ENCODE data around the gene PSMD13.
"Not testable (repeated sequence)": the region's sequence is repeated elsewhere in the genome, so short reads cannot be mapped to it uniquely, and the experiment has no call there.

PSMD13 gene

GRCh38 chr11:285021-285893 lies 48.5 kb downstream of the PSMD13 start:
- no peak overlapping the region for H3K27ac Mint-ChIP-seq
- H3K4me1 Mint-ChIP-seq (ENCODE audit: low read depth): peaks cover 32% of the 10 kb centered on the region
- H3K4me3 Mint-ChIP-seq: no peak overlapping the region
- no peak for DNase-seq (ENCODE audit: low spot score)
- H3K9me3 Mint-ChIP-seq: no peaks in the 10 kb centered on the region
- H3K27me3 Mint-ChIP-seq (ENCODE audit: low read depth): peaks cover 37% of the 10 kb centered on the region
- H3K36me3 Mint-ChIP-seq (ENCODE audit: low read depth): peaks cover 19% of the 10 kb centered on the region

DNA sequence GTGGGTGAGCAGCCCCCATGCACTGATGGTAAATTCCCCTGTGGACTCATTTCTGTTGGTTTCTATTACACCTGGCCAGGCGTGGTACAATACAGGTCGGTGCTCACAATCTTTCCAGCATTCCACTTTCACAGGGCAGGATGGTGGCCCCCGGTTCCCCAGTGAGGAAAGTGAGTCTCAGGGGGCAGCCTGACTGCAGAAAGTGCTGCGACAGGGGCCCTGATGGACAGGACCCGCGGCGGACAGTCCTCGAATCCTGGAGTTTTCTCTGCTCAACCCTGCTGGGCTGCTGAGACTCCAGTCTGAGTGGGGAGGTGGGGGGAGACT lies 49.1 kb downstream of the PSMD13 start:
- H3K27me3 Mint-ChIP-seq (ENCODE audit: low read depth): peaks cover 35% of the 10 kb centered on the region
- peaks cover 20% of the 10 kb centered on the region for H3K36me3 Mint-ChIP-seq (ENCODE audit: low read depth)
- no peak overlapping the region for H3K4me3 Mint-ChIP-seq
- peaks cover 30% of the 10 kb centered on the region for H3K4me1 Mint-ChIP-seq (ENCODE audit: low read depth)
- H3K9me3 Mint-ChIP-seq: no peaks in the 10 kb centered on the region
- no peak for DNase-seq (ENCODE audit: low spot score)
- no peak overlapping the region for H3K27ac Mint-ChIP-seq

- not testable (repeated sequence) for DNase-seq (ENCODE audit: low spot score); H3K9me3 Mint-ChIP-seq
- Mint-ChIP-seq H3K4me3 (peak overlapping the region; percentile 96), H3K4me1 (ENCODE audit: low read depth) (peaks cover 26% of the 10 kb centered on the region), H3K27ac (peak overlapping the region; percentile 86), H3K27me3 (ENCODE audit: low read depth) (peaks cover 22% of the 10 kb centered on the region), H3K36me3 (ENCODE audit: low read depth) (peaks cover 18% of the 10 kb centered on the region)
Measured at GRCh38 chr11:286977-287820, 50.4 kb downstream of the PSMD13 start.

DNA sequence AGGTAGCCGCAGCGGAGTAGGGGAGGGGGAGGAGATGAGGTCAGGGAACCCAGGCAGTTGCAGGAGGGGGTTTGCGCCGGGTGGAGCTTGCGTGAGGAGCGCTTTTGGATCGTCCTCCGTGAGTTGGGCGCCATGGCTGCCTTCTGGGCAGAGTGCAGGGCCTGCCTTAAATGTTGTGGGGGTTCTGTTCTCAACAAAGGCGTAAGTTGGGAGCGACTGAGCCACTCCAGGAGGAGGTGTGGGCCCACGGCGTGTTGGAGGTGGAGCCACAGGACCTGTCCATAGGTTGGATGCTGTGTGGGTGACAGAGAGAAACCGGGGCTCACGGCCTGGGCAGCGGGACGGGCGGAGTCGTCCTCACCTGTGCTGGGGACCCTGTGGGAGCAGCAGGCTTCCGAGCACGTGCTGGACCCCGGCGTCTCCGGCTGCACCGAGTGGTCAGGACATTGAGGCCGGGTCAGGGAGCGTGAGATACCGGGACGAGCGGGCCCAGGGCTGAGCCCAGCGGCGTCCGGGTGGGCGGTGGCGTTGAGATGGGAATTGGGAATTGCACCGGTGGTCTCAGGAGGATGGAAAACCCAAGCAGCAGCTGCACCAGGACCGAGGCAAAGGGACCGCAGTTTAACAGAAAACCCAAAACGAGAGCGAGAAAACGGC lies 51.2 kb downstream of the PSMD13 start:
- Mint-ChIP-seq H3K36me3 (ENCODE audit: low read depth) (peaks cover 12% of the 10 kb centered on the region), H3K4me3 (peak overlapping the region; percentile 96), H3K9me3 (no peaks in the 10 kb centered on the region), H3K27ac (peak overlapping the region; percentile 86), H3K4me1 (ENCODE audit: low read depth) (peaks cover 19% of the 10 kb centered on the region), H3K27me3 (ENCODE audit: low read depth) (peaks cover 15% of the 10 kb centered on the region)
- DNase-seq (ENCODE audit: low spot score): peak; percentile 24

GRCh38 chr11:288478-289397 lies 52.0 kb downstream of the PSMD13 start, which contains the start of gene PGGHG:
Gene PGGHG (plus strand): TSS chr11:289126. CDS start chr11:289817, 691 bp downstream.
- DNase-seq (ENCODE audit: low spot score): peak; percentile 56
- Mint-ChIP-seq H3K4me1 (ENCODE audit: low read depth) (peaks cover 16% of the 10 kb centered on the region), H3K27me3 (ENCODE audit: low read depth) (peaks cover 10% of the 10 kb centered on the region), H3K27ac (peak within 1 kb of the TSS; percentile 86), H3K36me3 (ENCODE audit: low read depth) (peaks cover 8% of the 10 kb centered on the region), H3K9me3 (no peaks in the 10 kb centered on the region), H3K4me3 (peak within 1 kb of the TSS; percentile 96)

GRCh38 chr11:289398-289711 lies 52.6 kb downstream of the PSMD13 start:
- Mint-ChIP-seq H3K9me3 (no peaks in the 10 kb centered on the region), H3K27me3 (ENCODE audit: low read depth) (peaks cover 10% of the 10 kb centered on the region), H3K4me3 (peak overlapping the region; percentile 65), H3K36me3 (ENCODE audit: low read depth) (peaks cover 8% of the 10 kb centered on the region), H3K27ac (peak overlapping the region; percentile 45), H3K4me1 (ENCODE audit: low read depth) (peaks cover 16% of the 10 kb centered on the region)
- DNase-seq (ENCODE audit: low spot score): no peak

- H3K36me3 Mint-ChIP-seq (ENCODE audit: low read depth): peaks cover 8% of the 10 kb centered on the region
- H3K4me1 Mint-ChIP-seq (ENCODE audit: low read depth): peaks cover 16% of the 10 kb centered on the region
- H3K27me3 Mint-ChIP-seq (ENCODE audit: low read depth): peaks cover 10% of the 10 kb centered on the region
- H3K27ac Mint-ChIP-seq: peak overlapping the region; percentile 55
- H3K4me3 Mint-ChIP-seq: peak overlapping the region; percentile 65
- DNase-seq (ENCODE audit: low spot score): no peak
- H3K9me3 Mint-ChIP-seq: no peaks in the 10 kb centered on the region
Measured at GRCh38 chr11:289712-290620, 53.2 kb downstream of the PSMD13 start.

- no peak for DNase-seq (ENCODE audit: low spot score)
- Mint-ChIP-seq H3K4me1 (ENCODE audit: low read depth) (peaks cover 14% of the 10 kb centered on the region), H3K27ac (peak overlapping the region; percentile 62), H3K9me3 (no peaks in the 10 kb centered on the region), H3K36me3 (ENCODE audit: low read depth) (peaks cover 8% of the 10 kb centered on the region), H3K27me3 (ENCODE audit: low read depth) (peaks cover 10% of the 10 kb centered on the region), H3K4me3 (peak overlapping the region; percentile 65)
Measured at GRCh38 chr11:290621-291231, 54.0 kb downstream of the PSMD13 start.

DNA sequence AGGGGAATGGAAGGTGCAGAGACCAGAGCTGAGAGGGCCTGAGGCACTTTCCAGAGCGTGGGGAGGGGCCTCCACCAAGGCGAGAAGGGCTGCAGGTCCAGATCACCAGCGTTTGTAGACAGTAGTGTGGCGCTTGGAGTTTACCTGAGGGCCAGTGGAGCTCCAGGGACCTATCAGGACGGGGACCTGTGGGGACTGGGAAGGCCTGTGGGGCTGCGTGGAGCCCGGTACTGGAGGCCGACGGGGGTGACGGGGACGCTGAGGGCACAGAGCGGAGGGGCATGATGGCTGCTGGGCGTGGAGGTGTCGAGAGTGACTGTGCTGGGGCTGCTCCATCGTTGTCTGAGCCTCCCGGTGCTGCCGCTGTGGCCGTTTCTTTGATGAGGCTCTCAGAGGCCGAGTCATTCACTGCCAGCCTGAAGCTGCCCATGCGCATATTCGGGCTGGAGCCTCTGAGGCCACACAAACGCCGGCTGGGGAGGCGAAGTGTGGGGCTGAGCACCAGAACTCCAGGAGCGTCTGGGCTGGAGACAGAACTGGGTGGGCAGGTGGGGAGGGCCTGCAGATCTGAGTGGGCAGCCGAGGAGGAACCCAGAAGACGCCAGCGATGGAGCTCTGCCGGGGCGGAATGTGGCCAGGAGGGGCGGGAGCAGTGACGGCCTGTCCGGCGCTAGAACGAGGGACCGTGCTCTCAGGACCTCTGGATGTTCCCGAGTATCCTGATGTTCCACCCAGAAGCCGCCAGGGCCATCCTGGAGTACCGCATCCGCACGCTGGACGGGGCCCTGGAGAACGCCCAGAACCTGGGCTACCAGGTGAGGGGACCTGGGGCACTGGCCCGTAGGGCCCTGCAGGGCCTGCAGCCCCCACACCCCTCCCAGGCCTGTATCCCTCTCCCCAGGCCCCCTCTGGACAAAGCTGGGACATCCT lies 54.8 kb downstream of the PSMD13 start:
- no peaks in the 10 kb centered on the region for H3K9me3 Mint-ChIP-seq
- H3K36me3 Mint-ChIP-seq (ENCODE audit: low read depth): peaks cover 8% of the 10 kb centered on the region
- no peak for DNase-seq (ENCODE audit: low spot score)
- H3K4me3 Mint-ChIP-seq: peak overlapping the region; percentile 44
- peaks cover 10% of the 10 kb centered on the region for H3K27me3 Mint-ChIP-seq (ENCODE audit: low read depth)
- H3K27ac Mint-ChIP-seq: peak overlapping the region; percentile 62
- H3K4me1 Mint-ChIP-seq (ENCODE audit: low read depth): peaks cover 14% of the 10 kb centered on the region

DNA sequence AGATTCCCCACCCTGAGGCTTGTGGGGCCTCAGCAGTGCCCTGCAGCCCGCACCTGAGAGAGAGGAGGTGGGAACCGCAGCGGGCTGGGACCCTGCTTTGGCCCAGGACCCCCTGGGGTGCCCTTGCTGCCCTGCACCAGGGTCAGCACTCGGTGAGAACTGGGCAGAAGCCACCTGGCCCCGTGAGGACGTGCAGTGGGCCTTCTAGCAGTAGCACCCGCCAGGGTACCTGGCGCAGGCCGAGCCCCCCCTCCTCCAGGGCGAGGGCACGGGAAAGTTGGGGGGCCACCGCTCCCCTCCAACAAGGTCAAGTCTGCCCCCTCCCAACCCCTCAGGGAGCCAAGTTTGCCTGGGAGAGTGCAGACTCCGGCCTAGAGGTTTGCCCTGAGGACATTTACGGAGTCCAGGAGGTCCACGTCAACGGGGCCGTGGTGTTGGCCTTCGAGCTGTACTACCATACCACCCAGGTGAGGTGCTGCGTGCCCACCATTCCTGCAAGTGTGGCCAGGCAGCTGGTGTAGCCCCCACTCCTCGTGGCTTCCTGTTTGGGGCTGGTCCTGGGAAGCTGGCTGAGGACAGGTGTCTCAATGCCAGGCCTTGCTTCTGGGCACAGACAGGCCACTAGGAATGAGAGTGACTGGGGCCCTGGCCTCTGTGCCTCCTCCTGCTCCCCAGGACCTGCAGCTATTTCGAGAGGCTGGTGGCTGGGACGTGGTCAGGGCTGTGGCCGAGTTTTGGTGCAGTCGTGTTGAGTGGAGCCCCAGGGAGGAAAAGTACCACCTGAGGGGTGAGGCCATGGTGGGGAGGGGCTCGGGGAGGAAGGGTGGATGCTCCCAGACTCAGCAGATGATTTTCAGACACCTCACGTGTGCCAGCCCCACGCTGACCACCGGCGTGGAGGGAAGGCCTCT lies 55.7 kb downstream of the PSMD13 start:
- Mint-ChIP-seq H3K27me3 (ENCODE audit: low read depth) (peaks cover 6% of the 10 kb centered on the region), H3K27ac (no peak overlapping the region), H3K9me3 (no peaks in the 10 kb centered on the region), H3K4me1 (ENCODE audit: low read depth) (peaks cover 10% of the 10 kb centered on the region), H3K36me3 (ENCODE audit: low read depth) (peaks cover 8% of the 10 kb centered on the region), H3K4me3 (no peak overlapping the region)
- no peak for DNase-seq (ENCODE audit: low spot score)

All from T-helper 2 cell treated with Interferon-gamma antibody and Interleukin-4, amounts not matched to agents 5 μg/mL and 100 μg/mL, for 36 hours (primary cell).